Measurements from ENCODE around the gene C20orf204.
A peak's percentile ranks its signal among the peaks of the same experiment; 100 is the strongest.

C20orf204 gene

DNA sequence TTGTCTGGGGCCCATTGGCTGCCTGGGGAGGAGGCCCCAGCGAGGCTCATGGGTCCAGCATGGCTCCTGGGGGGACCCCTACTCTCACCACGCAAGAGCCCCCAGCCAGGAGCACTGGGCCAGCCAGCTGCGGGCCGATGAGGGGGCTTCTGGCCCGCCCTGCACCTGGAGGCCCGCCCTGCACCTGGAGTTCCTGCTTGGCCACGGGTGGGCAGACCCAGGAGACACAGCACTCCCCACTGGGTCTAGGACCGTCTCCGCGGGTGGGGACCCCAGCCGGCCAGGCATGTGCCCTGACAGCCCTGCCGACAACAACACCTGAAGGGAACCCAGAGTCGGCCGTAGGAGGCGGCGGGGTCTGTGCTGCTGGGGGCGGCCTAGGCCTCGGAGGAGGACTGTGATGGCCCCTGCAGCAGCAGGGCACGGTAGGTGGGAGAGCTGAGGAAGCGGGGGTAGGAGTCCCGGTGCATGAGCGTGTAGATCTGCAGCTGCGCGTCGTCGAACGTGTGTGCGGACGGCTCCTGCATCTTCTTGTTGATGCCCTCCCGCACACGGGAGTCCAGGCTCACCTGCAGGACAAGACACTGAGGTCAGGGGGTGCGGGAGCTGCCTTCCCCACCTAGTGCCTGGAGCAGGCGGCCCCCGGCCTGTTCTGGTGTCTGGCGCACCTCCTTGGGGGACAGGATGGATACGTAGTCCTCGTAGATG lies 37.6 kb downstream of the C20orf204 start:
- DNase-seq: no peak

DNA sequence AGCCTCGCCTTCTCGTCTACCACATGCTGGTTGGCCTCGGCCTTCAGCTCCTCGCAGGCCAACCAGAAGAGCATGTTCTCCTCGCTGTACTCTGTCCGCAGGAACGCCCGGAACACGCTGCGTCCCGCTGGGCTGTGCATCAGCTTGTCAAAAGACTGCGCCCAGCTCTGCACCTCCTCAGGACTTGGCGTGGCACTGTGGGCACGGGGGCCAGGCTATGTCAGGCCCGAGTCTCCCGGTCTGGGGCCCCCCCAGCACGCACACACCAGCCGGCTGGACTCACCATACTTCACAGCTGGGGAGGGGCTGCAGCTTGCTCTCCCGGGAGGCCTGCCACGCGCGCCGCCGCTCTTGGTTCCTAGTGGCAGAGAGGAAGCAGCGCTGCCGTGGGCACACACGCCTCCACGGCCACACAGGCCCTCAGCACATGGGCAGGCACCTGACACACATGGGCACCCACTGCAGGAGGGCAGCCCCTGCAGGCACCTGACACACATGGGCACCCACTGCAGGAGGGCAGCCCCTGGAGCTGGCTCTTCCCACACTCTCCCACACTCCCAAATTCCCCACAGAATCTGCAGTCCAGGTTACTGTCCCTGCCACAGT lies 38.3 kb downstream of the C20orf204 start:
- DNase-seq: no peak

- no peak for DNase-seq
These were observed 39.0 kb downstream of the C20orf204 start for GRCh38 chr20:64074963-64075362.

DNA sequence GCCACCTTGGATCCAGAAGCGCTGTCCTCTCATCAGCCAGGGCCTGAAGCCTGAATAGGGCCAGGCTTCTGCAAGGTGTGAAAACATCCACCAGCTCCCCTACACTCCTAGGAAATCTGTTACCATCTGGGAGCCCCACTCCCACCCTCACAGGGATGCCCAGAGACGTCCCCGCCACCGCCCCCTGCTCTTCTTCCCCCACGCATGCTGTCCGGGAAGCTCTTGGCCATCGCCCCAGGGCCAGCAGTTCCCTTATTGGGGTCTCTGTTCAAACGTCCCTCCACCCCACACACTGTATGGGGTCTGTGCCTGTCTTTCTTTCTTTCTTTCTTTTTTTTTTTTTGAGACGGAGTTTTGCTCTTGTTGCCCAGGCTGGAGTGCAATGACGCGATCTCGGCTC lies 39.6 kb downstream of the C20orf204 start:
- no peak for DNase-seq

- DNase-seq: no peak
These were observed 40.3 kb downstream of the C20orf204 start for GRCh38 chr20:64076061-64076997.

DNA sequence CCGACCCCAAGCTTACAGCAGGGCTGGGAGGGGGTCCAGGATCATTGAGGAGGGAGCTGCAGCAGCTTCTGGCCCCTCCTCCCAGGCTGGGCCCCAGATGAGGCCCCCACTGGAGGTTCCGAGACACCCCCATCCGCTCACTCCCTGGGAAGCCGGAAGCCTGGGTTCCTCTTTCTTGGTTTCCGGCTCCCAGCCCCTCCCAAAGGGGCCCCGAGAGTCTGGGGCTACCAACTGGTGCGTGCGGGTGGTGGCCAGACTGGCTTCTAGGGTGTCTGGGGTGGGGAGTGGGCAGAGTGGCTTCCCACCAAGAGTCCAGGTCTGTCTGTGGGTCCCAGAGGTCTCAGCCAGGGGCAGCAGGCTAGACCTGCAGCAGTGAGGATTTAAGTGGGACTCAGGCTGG lies 41.1 kb downstream of the C20orf204 start:
- DNase-seq: no peak

DNA sequence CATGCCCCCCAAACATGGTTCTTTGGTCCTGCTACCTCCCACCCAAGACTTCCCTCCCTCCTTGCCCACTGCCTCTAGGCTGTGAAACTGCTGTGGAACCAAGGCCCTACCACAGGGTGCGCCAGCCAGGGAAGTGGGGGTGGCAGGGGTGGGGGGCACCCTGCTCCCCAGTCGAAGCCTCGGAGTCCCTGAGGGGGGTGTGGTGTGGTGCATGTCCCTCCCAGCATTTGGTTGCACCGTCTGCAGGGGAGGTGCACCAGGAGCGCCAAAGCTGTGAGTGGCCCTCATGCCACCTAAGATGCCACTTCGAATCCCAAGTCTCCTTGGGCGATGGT lies 41.5 kb downstream of the C20orf204 start:
- DNase-seq: no peak

DNA sequence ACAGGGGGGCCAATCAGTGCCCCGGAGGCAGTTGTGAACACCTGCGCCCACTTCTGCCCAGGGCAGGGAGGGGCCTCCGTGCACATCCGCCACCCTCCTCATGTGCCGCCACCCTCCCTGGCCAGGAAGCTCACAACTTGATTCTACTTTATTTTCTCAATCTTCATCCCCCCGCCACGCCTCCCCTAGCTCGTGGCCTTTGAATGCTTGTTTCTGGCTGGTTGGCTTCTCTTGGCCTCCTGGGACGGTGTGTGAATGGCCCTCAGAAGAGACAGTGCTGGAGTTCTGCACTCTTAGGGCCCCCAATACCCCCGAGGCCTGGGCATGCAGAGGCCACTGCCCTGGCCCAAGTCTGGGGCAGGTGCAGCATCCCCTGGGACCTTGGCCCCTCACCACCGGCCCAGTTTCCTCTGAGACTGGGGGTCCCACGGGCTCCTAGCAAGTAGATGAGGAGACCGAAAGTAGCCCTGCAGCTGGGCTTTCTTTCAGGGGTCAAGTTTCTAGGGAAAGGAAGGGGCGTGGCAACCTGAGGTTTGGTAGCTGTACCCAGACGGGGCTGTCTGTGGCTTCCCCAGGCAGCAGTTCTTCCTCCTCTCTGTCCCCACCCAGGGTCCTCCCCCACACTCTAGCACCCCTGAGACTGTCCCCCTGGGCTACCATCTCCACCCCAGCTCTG lies 42.0 kb downstream of the C20orf204 start:
- DNase-seq: no peak

GRCh38 chr20:64078934-64079272 lies 42.9 kb downstream of the C20orf204 start:
- DNase-seq: no peak

GRCh38 chr20:64079273-64080012 lies 43.5 kb downstream of the C20orf204 start, which contains the start of gene RGS19:
Gene RGS19 (minus strand): TSS chr20:64079518. CDS start chr20:64076886, 2,632 bp downstream.
- peak; percentile 78 for DNase-seq

DNA sequence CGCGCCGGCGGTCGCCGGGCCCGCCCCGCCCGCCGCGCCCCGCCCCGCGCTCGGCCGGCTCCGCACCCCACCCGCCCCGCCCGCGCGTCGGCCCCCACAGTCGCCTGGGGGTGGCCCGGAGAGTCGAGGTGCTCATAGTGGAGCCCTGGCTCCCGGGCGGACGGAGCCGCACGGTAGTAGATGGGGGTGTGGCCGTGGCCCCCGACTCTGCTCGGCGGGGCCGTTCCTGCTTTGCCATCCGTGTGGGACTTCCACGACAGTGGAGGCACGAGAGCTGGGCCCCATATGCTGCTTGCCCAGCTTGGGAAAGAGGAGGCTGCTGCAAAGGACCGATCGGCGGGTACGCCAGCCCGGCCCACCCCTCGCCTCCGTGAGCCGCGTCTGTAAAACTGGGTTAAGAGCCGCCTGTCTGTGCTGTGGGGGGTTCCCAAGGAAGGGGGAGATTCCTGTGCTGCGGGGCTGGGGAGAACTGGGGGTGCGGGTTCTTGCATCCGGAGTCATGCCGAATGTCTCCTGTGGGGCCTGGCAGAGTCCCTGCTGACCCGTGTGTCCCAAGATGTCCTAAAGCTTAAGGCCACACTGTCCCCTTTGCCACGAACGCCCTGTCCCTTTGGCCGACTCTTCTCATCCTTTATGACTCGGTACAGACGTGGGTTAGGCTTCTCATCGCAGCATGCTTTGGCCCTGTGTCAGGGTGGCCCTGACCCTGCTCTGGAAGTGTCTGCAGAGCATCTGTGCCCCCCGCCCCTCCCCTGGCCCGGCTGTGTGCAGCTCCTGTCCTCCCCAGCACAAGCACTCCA lies 44.2 kb downstream of the C20orf204 start, which contains the start of gene OPRL1:
Gene OPRL1 (plus strand): TSS at position 70 of the 800 bp plus-strand sequence. CDS start 12,639 bp downstream, outside the sequence.
- no peak for DNase-seq

GRCh38 chr20:64080813-64081623 lies 45.0 kb downstream of the C20orf204 start:
- no peak for DNase-seq

- no peak for DNase-seq
These were observed 45.6 kb downstream of the C20orf204 start for GRCh38 chr20:64081624-64081964.

GRCh38 chr20:64082126-64082731 lies 46.2 kb downstream of the C20orf204 start:
- no peak for DNase-seq

- DNase-seq: no peak
These were observed 46.9 kb downstream of the C20orf204 start for GRCh38 chr20:64082820-64083377.

DNA sequence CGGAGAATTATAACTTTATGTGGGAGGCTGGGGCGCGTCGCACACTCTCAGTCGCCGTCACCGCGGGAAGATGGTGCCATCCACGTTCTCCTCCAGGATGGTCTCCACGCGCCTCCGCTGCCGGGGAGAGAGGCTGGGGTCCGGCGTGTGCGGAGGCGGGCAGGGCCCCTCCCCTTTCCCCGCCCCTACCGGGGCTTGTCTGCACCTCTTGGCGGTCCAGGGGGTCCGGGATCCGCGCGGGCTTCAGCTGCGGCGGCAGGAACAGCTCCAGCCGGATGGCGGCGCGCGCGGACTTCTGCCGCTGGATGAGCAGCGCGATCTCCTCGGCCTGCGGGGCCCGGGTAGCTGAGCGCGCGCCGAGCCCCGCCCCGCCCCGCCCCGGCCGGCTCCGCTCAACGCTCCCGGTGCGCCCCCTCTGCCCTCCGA lies 47.4 kb downstream of the C20orf204 start:
- DNase-seq: peak; percentile 91

GRCh38 chr20:64083804-64084684 lies 48.1 kb downstream of the C20orf204 start, which contains the start of gene LKAAEAR1:
Gene LKAAEAR1 (minus strand): TSS chr20:64084398. CDS start chr20:64084219, 179 bp downstream.
- DNase-seq: peak; percentile 32

- DNase-seq: peak; percentile 28
These were observed 48.7 kb downstream of the C20orf204 start for GRCh38 chr20:64084685-64085152.
